GM12891 (cell line): ENCODE results near the gene LCE2A.

Experiments used
- DNase-seq: peaks from one replicate; pipeline ENCODE4 v3.0.0; 2011; ENCODE audit warnings: low spot score; ENCODE audit not compliant: insufficient read length
- FAIRE-seq: peaks from 2 replicates; lab custom pipeline; 2011; peaks lifted over from hg19 to GRCh38; lab: Jason Lieb, UNC
- PAX5 ChIP-seq: IDR thresholded peaks from 2 replicates; pipeline ENCODE4 v1.6.1; 2011; ENCODE audit warnings: low read length, moderate library complexity, mild to moderate bottlenecking; ENCODE audit not compliant: insufficient read depth, severe bottlenecking
- POLR2A ChIP-seq: IDR thresholded peaks from 2 replicates; pipeline ENCODE4 v1.6.1; 2011; ENCODE audit warnings: low read depth, low read length, control low read depth
- POLR2AphosphoS5 ChIP-seq: IDR thresholded peaks from 2 replicates; pipeline ENCODE4 v1.6.1; 2011; ENCODE audit warnings: low read depth, low read length, control low read depth
- POU2F2 ChIP-seq: IDR thresholded peaks from 2 replicates; pipeline ENCODE4 v1.6.1; 2011; ENCODE audit warnings: low read depth, mild to moderate bottlenecking, control low read depth, low read length, moderate library complexity
- SPI1 ChIP-seq: IDR thresholded peaks from 2 replicates; pipeline ENCODE4 v1.6.1; 2011; ENCODE audit warnings: low read depth, low read length, control low read depth
- TAF1 ChIP-seq: IDR thresholded peaks from 2 replicates; pipeline ENCODE4 v1.6.1; 2011; ENCODE audit warnings: low read depth, low read length, control low read depth

The LCE2A gene

GRCh38 chr1:152743371-152744145 lies 45.4 kb downstream of the LCE2A start:
- DNase-seq (no peak), FAIRE-seq (no peak)
- TF ChIP-seq PAX5 (no peak), TAF1 (no peak), SPI1 (no peak), POU2F2 (no peak), POLR2AphosphoS5 (no peak), POLR2A (no peak)

- FAIRE-seq, result no peak
- TF ChIP-seq TAF1 (no peak), POLR2AphosphoS5 (no peak), SPI1 (no peak), PAX5 (no peak), POLR2A (no peak), POU2F2 (no peak)
- no peak for DNase-seq
Observed at GRCh38 chr1:152745289-152745704, 47.2 kb downstream of the LCE2A start.

- no peak for DNase-seq
- no peak for FAIRE-seq
- TF ChIP-seq PAX5 (no peak), POLR2A (no peak), POU2F2 (no peak), TAF1 (no peak), POLR2AphosphoS5 (no peak), SPI1 (no peak)
Observed at GRCh38 chr1:152745765-152746444, 47.8 kb downstream of the LCE2A start.

DNA sequence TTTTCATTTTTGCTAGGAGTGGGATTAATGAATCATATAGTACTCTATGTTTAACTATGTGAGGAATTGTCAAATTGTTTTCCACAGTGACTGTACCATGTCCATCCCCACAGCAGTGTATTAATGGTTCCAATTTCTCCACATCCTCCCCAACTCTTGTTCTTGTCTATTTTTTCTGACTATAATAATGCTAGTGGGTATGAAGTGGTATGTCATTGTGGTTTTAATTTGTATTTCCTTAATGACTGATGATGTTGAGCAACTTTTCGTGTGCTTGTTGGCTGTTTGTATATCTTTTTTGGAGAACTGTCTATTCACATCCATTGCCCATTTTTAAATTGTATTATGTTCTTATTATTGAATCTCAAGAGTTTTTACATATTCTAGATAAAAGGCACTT lies 49.7 kb downstream of the LCE2A start:
- no peak for DNase-seq
- no peak for FAIRE-seq
- TF ChIP-seq POLR2AphosphoS5 (no peak), TAF1 (no peak), PAX5 (no peak), POLR2A (no peak), POU2F2 (no peak), SPI1 (no peak)
